ENCODE results near the gene IL13. TPM values are rescaled to one million over a fixed set of nuclear protein-coding genes. Genes with fewer than 3 reads are reported as not detected.

Gene IL13
- total RNA-seq, 1 experiment from 2014 or later: not detected

- ChIA-PET POLR2A (no interaction called here), CTCF (no interaction called here), RAD21 (ENCODE audit: low non-redundant PET in 1 of 2, low total read pairs in 2 of 2, uncharacterized antibody in 2 of 2, unreplicated experiment in 2 of 2) (no interaction called here)
- no peaks in the 10 kb centered on the region for H4K20me1 ChIP-seq (ENCODE audit: insufficient read depth)
- BruUV-seq (replicated peaks): no TSS peak
- no peak overlapping the region for H3K27ac ChIP-seq (ENCODE audit: low read depth, low read length)
- DNase-seq (ENCODE audit: low read depth, low spot score) (no peak), ATAC-seq (no peak)
- TF ChIP-seq ELF1 (IDR thresholded peaks at IDR 0.05; ENCODE audit: borderline replicate concordance, low read depth) (no peak), ZBTB33 (IDR thresholded peaks at IDR 0.05; ENCODE audit: extremely low read depth, insufficient replicate concordance, low read length) (no peak), SP1 (IDR thresholded peaks at IDR 0.05; ENCODE audit: low read depth) (no peak), YY1 (IDR thresholded peaks at IDR 0.05; ENCODE audit: extremely low read depth, insufficient replicate concordance, low read depth, low read length) (no peak), SIN3A (IDR thresholded peaks at IDR 0.05; ENCODE audit: low read depth) (no peak), CTCF (IDR thresholded peaks at IDR 0.05 in 2 of 3, conservative IDR thresholded peaks at IDR 0.05 in 1 of 3; ENCODE audit: borderline replicate concordance in 1 of 3, insufficient read depth in 1 of 3, low read depth in 2 of 3, low read length in 2 of 3) (no peak), SRF (IDR thresholded peaks at IDR 0.05; ENCODE audit: low read depth) (no peak)
- no peak overlapping the region for H2AFZ ChIP-seq (ENCODE audit: low read depth, low read length, poor library complexity, severe bottlenecking)
- no peaks in the 10 kb centered on the region for H3K36me3 ChIP-seq (ENCODE audit: control insufficient read depth in 1 of 2, insufficient read depth in 2 of 2, low read length in 2 of 2)
- intact Hi-C loops (cut with micrococcal nuclease): loop anchor here (10.0 kb wide), 1 partner anchor 145 kb away; no protein-coding TSS in a partner anchor
- H3K9me3 ChIP-seq (ENCODE audit: control insufficient read depth in 1 of 2, insufficient read depth in 1 of 2, low read depth in 1 of 2, low read length in 2 of 2): no peaks in the 10 kb centered on the region
- H3K79me2 ChIP-seq (ENCODE audit: insufficient read depth, low read length): no peaks in the 10 kb centered on the region
- H3K4me1 ChIP-seq (ENCODE audit: control insufficient read depth in 1 of 2, insufficient read depth in 2 of 2, low read length in 2 of 2): peaks cover 12 to 27% of the 10 kb centered on the region in 2 experiments
- no peak overlapping the region for H3K4me3 ChIP-seq (replicated peaks in 1 of 2; ENCODE audit: low read depth in 1 of 2, low read length in 2 of 2)
- H3K9me2 ChIP-seq (ENCODE audit: insufficient read depth): no peaks in the 10 kb centered on the region
- H3K9ac ChIP-seq (ENCODE audit: low read length): no peak overlapping the region
- no peak overlapping the region for H3K4me2 ChIP-seq (ENCODE audit: low read length)
- H3K27me3 ChIP-seq (ENCODE audit: insufficient read depth, low read length): no peaks in the 10 kb centered on the region
Measured at GRCh38 chr5:132669966-132670882, 12.3 kb downstream of the IL13 start.

Data from HCT116 (cell line).